IMR-90 (cell line): ENCODE measurements around the gene ASIC2. TPM values are rescaled to one million over a fixed set of nuclear protein-coding genes. Genes with fewer than 3 reads are reported as not detected.

ENCODE experiments used
- ATAC-seq: fragments of 200-7000 bp; cut with Tn5 transposase; 2 replicates; pipeline ENCODE4 v1.9.1; 2020; ENCODE audit warnings: low read depth, mild to moderate bottlenecking, moderate library complexity
- BruUV-seq: library from RNA; stranded (reverse); fragments of 400-500 nt; replicated peaks from 2 replicates; lab custom pipeline; 2021; lab: Mats Ljungman, UMichigan
- CTCF ChIA-PET: fragments of 300-600 bp; formaldehyde crosslinking; extraction: SDS; loops from one replicate; lab custom pipeline; 2021; ENCODE audit warnings: antibody characterized with exemption; lab: Yijun Ruan, JAX
- POLR2A ChIA-PET: fragments of 300-600 bp; sonication (Branson Sonifier 250); formaldehyde crosslinking; loops from one replicate; lab custom pipeline; 2022; ENCODE audit warnings: antibody characterized with exemption; ENCODE audit not compliant: unreplicated experiment; lab: Charles Lee
- DNase-seq: peaks from one replicate; pipeline ENCODE4 v3.0.0; 2013
- H2AFZ ChIP-seq: replicated peaks from 2 replicates; pipeline ENCODE3; 2013; ENCODE audit warnings: low read length, mild to moderate bottlenecking; ENCODE audit not compliant: poor library complexity
- H2AK5ac ChIP-seq: 2 replicates; pipeline ENCODE4 v1.6.1; 2013; ENCODE audit warnings: low read depth, low read length, inconsistent platforms
- H2AK9ac ChIP-seq: replicated peaks from 2 replicates; pipeline ENCODE3; 2013; ENCODE audit warnings: mild to moderate bottlenecking, low read depth, low read length, moderate library complexity; ENCODE audit not compliant: poor library complexity
- H2BK120ac ChIP-seq: 2 replicates; pipeline ENCODE4 v1.6.1; 2013; ENCODE audit warnings: low read depth, low read length, inconsistent platforms
- H2BK15ac ChIP-seq: 3 replicates; pipeline ENCODE4 v1.6.1; 2013; ENCODE audit warnings: low read depth, low read length, inconsistent platforms
- H2BK20ac ChIP-seq: 2 replicates; pipeline ENCODE4 v1.6.1; 2013; ENCODE audit warnings: low read depth, mild to moderate bottlenecking, inconsistent platforms, low read length, moderate library complexity
- H2BK5ac ChIP-seq: 2 replicates; pipeline ENCODE4 v1.6.1; 2013; ENCODE audit warnings: mild to moderate bottlenecking, low read depth, low read length, inconsistent platforms; ENCODE audit not compliant: poor library complexity, severe bottlenecking
- H3K14ac ChIP-seq: replicated peaks from 2 replicates; pipeline ENCODE4 v1.6.1; 2013; ENCODE audit warnings: low read depth, low read length, inconsistent platforms
- H3K18ac ChIP-seq: 2 replicates; pipeline ENCODE4 v1.6.1; 2013; ENCODE audit warnings: low read depth, low read length, control low read depth
- H3K23ac ChIP-seq: 2 replicates; pipeline ENCODE4 v1.6.1; 2013; ENCODE audit warnings: low read depth, low read length, inconsistent platforms
- H3K27ac ChIP-seq: 2 replicates; pipeline ENCODE4 v1.5.1; 2013; ENCODE audit warnings: mild to moderate bottlenecking, control low read depth, low read length; ENCODE audit not compliant: insufficient read depth
- H3K27me3 ChIP-seq: 2 replicates; pipeline ENCODE4 v1.6.1; 2013; ENCODE audit warnings: low read length; ENCODE audit not compliant: control insufficient read depth, insufficient read depth
- H3K36me3 ChIP-seq: 2 replicates; pipeline ENCODE4 v1.6.1; 2013; ENCODE audit warnings: low read length, mixed read lengths; ENCODE audit not compliant: control insufficient read depth, insufficient read depth
- H3K4ac ChIP-seq: 2 replicates; pipeline ENCODE4 v1.6.1; 2013; ENCODE audit warnings: low read depth, low read length, inconsistent platforms
- H3K4me1 ChIP-seq: 2 replicates; pipeline ENCODE4 v1.6.1; 2013; ENCODE audit warnings: low read length, mixed read lengths; ENCODE audit not compliant: control insufficient read depth, insufficient read depth
- H3K4me2 ChIP-seq: 2 replicates; pipeline ENCODE4 v1.6.1; 2013; ENCODE audit warnings: low read depth, mild to moderate bottlenecking, control low read depth, low read length, moderate library complexity
- H3K4me3 ChIP-seq: 2 replicates; pipeline ENCODE4 v1.5.1; 2013; ENCODE audit warnings: low read depth, mild to moderate bottlenecking, control low read depth, low read length, moderate library complexity; ENCODE audit not compliant: insufficient read depth
- H3K56ac ChIP-seq: 2 replicates; pipeline ENCODE4 v1.6.1; 2013; ENCODE audit warnings: low read length, inconsistent platforms; ENCODE audit not compliant: insufficient read depth; ENCODE audit errors: extremely low read depth
- H3K79me1 ChIP-seq, 2 experiments: 2 replicates each; pipeline ENCODE4 v1.6.1; 2013; ENCODE audit warnings: low read length in 2 of 2, inconsistent platforms in 1 of 2, low read depth in 1 of 2
- H3K9ac ChIP-seq: 2 replicates; pipeline ENCODE4 v1.6.1; 2013; ENCODE audit warnings: low read depth, low read length, control low read depth
- H3K9me1 ChIP-seq: 2 replicates; pipeline ENCODE4 v1.6.1; 2013; ENCODE audit warnings: low read length, inconsistent platforms; ENCODE audit not compliant: insufficient read depth
- H3K9me3 ChIP-seq: 2 replicates; pipeline ENCODE4 v1.6.1; 2013; ENCODE audit warnings: low read length; ENCODE audit not compliant: control insufficient read depth, insufficient read depth
- H4K20me1 ChIP-seq: 2 replicates; pipeline ENCODE4 v1.6.1; 2013; ENCODE audit warnings: low read length, inconsistent platforms; ENCODE audit not compliant: insufficient read depth
- H4K5ac ChIP-seq: 2 replicates; pipeline ENCODE4 v1.6.1; 2013; ENCODE audit warnings: mild to moderate bottlenecking, low read depth, low read length, control low read depth
- H4K8ac ChIP-seq, 2 experiments: 2 replicates each; pipeline ENCODE4 v1.6.1; 2013; ENCODE audit warnings: low read depth in 2 of 2, low read length in 2 of 2, control low read depth in 1 of 2, inconsistent platforms in 1 of 2
- H4K91ac ChIP-seq: 2 replicates; pipeline ENCODE4 v1.6.1; 2013; ENCODE audit warnings: low read depth, low read length, inconsistent platforms; ENCODE audit not compliant: insufficient read depth
- BHLHE40 ChIP-seq: fragments of 150-350 bp; IDR thresholded peaks from 2 replicates; pipeline ENCODE4 v1.6.1; 2016; ENCODE audit warnings: mild to moderate bottlenecking, low read depth, low read length
- CEBPB ChIP-seq: IDR thresholded peaks from 2 replicates; pipeline ENCODE4 v1.6.1; 2012; ENCODE audit warnings: low read depth, low read length, improper control_type of control experiment
- CHD1 ChIP-seq: IDR thresholded peaks from 2 replicates; pipeline ENCODE4 v1.6.1; 2012; ENCODE audit warnings: low read depth, low read length, improper control_type of control experiment
- FOS ChIP-seq: fragments of 150-350 bp; IDR thresholded peaks from 2 replicates; pipeline ENCODE4 v1.6.1; 2016; ENCODE audit warnings: low read depth, low read length
- MAZ ChIP-seq: IDR thresholded peaks from 2 replicates; pipeline ENCODE4 v1.6.1; 2012; ENCODE audit warnings: low read depth, mild to moderate bottlenecking, low read length, improper control_type of control experiment, moderate library complexity, borderline replicate concordance
- MXI1 ChIP-seq: IDR thresholded peaks from 2 replicates; pipeline ENCODE4 v1.6.1; 2012; ENCODE audit warnings: low read depth, mild to moderate bottlenecking, low read length, moderate library complexity, borderline replicate concordance
- NFE2L2 ChIP-seq: fragments of 150-350 bp; IDR thresholded peaks from 2 replicates; pipeline ENCODE4 v1.6.1; 2016; ENCODE audit warnings: low read depth, mild to moderate bottlenecking, low read length
- POLR2A ChIP-seq: IDR thresholded peaks from 2 replicates; pipeline ENCODE4 v1.6.1; 2012; ENCODE audit warnings: mild to moderate bottlenecking, low read depth, low read length
- RAD21 ChIP-seq: IDR thresholded peaks from 2 replicates; pipeline ENCODE4 v1.6.1; 2012; ENCODE audit warnings: low read length, improper control_type of control experiment
- RCOR1 ChIP-seq: IDR thresholded peaks from 2 replicates; pipeline ENCODE4 v1.6.1; 2012; ENCODE audit warnings: mild to moderate bottlenecking, low read length, improper control_type of control experiment; ENCODE audit not compliant: insufficient replicate concordance
- RFX5 ChIP-seq: IDR thresholded peaks from 2 replicates; pipeline ENCODE4 v1.8.0; 2012; ENCODE audit warnings: low read depth, mild to moderate bottlenecking, low read length, moderate library complexity
- SMC3 ChIP-seq: fragments of 150-350 bp; IDR thresholded peaks from 2 replicates; pipeline ENCODE4 v1.6.1; 2016; ENCODE audit warnings: low read depth, mild to moderate bottlenecking, antibody characterized with exemption, low read length, moderate library complexity
- WGBS, 2 experiments: methylation state at CpG; one replicate each; pipeline versions ENCODE4 v1.1.5 to v1.1.7; 2013; ENCODE audit warnings: missing lambda C conversion rate in 2 of 2; ENCODE audit not compliant: insufficient read length in 1 of 2; ENCODE audit errors: extremely low coverage in 2 of 2; 5-methylcytosine and 5-hydroxymethylcytosine counted together
- dilution Hi-C: fragments of 300-500 bp; cut with HindIII; formaldehyde crosslinking; loops from one replicate; pipeline ENCODE4 v1.14.3; 2018; ENCODE audit warnings: low sequenced_read_pairs; ENCODE audit not compliant: unreplicated experiment
- in situ Hi-C: fragments of 300-500 bp; cut with MboI; formaldehyde crosslinking; loops from 3 replicates; pipeline ENCODE4 v1.14.3; 2019; ENCODE audit warnings: low sequenced_read_pairs, inconsistent platforms, mixed read lengths
- intact Hi-C: fragments of 100-400 bp; cut with micrococcal nuclease; formaldehyde crosslinking; loops from 2 replicates; pipeline ENCODE4 v1.10.0; 2022
- polyA plus RNA-seq, 3 experiments: library from polyadenylated mRNA; depleted of rRNA; stranded (reverse); fragments of >200 nt; gene quantifications; 2 replicates each; pipeline ENCODE4 v1.2.3, GENCODE V29; 2012; ENCODE audit warnings: low replicate concordance in 1 of 3
- total RNA-seq: library from RNA; depleted of rRNA; stranded (reverse); fragments of >200 nt; gene quantifications from 2 replicates; pipeline ENCODE4 v1.2.3, GENCODE V29; 2012
- TF ChIP-seq, protein P1 (sequence below): fragments of 150-350 bp; IDR thresholded peaks from 2 replicates; pipeline ENCODE4 v1.6.1; 2017; ENCODE audit warnings: mild to moderate bottlenecking, antibody characterized with exemption, low read length, low read depth
- TF ChIP-seq, protein P2 (sequence below): conservative IDR thresholded peaks from 2 replicates; pipeline ENCODE4 v1.5.1; 2012; ENCODE audit warnings: mild to moderate bottlenecking, low read depth, low read length, improper control_type of control experiment
- TF ChIP-seq, protein P3 (sequence below): fragments of 150-350 bp; IDR thresholded peaks from 2 replicates; pipeline ENCODE4 v1.6.1; 2016; ENCODE audit warnings: low read depth, mild to moderate bottlenecking, low read length, moderate library complexity, borderline replicate concordance

ASIC2 gene
- total and polyA plus RNA-seq, 2 of the 4 experiments (the other 2 are of a cell fraction) = under 0.01 to 0.15 TPM

DNA sequence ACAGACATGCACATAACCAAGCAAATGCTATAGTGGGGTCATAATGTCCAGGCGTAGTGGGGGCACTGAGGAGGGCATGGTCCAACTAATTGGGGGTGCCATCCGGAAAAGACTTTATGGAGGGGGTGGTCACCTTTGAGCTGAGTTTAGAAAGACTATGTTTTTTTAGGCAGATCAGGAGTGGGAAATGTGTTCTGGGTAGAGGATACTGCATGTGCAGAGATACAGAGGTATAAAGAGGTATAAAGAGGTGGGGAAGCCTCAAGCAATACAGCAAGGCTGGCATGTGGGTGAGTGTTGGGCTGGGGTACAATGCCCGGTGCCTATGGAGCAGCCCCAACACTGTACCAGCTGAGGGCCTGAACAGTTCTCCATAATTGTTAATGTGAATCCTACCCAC, 248.3 kb downstream of the ASIC2 start:
- Histone ChIP-seq H3K27me3 (peaks cover 6% of the 10 kb centered on the region), H4K91ac (no peak overlapping the region), H2AFZ (no peak overlapping the region)

More for the DNA sequence above, 248.3 kb downstream of the ASIC2 start:
- no peak overlapping the region for H4K8ac ChIP-seq
- no TSS peak for BruUV-seq
- TF ChIP-seq, protein P1, sequence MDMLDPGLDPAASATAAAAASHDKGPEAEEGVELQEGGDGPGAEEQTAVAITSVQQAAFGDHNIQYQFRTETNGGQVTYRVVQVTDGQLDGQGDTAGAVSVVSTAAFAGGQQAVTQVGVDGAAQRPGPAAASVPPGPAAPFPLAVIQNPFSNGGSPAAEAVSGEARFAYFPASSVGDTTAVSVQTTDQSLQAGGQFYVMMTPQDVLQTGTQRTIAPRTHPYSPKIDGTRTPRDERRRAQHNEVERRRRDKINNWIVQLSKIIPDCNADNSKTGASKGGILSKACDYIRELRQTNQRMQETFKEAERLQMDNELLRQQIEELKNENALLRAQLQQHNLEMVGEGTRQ = no peak
- TF ChIP-seq CEBPB (no peak), RAD21 (no peak), NFE2L2 (no peak), MXI1 (no peak), RFX5 (no peak), FOS (no peak), CHD1 (no peak), BHLHE40 (no peak), POLR2A (no peak), RCOR1 (no peak), MAZ (no peak), SMC3 (no peak)
- TF ChIP-seq, protein P2, sequence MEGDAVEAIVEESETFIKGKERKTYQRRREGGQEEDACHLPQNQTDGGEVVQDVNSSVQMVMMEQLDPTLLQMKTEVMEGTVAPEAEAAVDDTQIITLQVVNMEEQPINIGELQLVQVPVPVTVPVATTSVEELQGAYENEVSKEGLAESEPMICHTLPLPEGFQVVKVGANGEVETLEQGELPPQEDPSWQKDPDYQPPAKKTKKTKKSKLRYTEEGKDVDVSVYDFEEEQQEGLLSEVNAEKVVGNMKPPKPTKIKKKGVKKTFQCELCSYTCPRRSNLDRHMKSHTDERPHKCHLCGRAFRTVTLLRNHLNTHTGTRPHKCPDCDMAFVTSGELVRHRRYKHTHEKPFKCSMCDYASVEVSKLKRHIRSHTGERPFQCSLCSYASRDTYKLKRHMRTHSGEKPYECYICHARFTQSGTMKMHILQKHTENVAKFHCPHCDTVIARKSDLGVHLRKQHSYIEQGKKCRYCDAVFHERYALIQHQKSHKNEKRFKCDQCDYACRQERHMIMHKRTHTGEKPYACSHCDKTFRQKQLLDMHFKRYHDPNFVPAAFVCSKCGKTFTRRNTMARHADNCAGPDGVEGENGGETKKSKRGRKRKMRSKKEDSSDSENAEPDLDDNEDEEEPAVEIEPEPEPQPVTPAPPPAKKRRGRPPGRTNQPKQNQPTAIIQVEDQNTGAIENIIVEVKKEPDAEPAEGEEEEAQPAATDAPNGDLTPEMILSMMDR = no peak
- TF ChIP-seq, protein P3, sequence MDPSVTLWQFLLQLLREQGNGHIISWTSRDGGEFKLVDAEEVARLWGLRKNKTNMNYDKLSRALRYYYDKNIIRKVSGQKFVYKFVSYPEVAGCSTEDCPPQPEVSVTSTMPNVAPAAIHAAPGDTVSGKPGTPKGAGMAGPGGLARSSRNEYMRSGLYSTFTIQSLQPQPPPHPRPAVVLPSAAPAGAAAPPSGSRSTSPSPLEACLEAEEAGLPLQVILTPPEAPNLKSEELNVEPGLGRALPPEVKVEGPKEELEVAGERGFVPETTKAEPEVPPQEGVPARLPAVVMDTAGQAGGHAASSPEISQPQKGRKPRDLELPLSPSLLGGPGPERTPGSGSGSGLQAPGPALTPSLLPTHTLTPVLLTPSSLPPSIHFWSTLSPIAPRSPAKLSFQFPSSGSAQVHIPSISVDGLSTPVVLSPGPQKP = no peak
- no peak overlapping the region for H2BK20ac ChIP-seq
- intact Hi-C loops (no loop called here), dilution Hi-C loops (no loop called here), in situ Hi-C loops (no loop called here)
- DNase-seq (no peak), ATAC-seq (no peak)
- no peak overlapping the region for H4K5ac ChIP-seq
- H2AK5ac ChIP-seq = no peak overlapping the region
- no peak overlapping the region for H3K18ac ChIP-seq
- H3K14ac ChIP-seq = no peak overlapping the region
- no peak overlapping the region for H3K4ac ChIP-seq
- no peak overlapping the region for H2BK120ac ChIP-seq
- no peaks in the 10 kb centered on the region for H3K79me1 ChIP-seq
- no peaks in the 10 kb centered on the region; the same call in 1 of the 2 replicates for H3K9me1 ChIP-seq
- H3K27ac ChIP-seq = no peak overlapping the region
- POLR2A ChIA-PET = no interaction called here
- 83% methylated on average over 1 of the region's 3 CpGs; no CpG with 5 or more reads in 1 of the 2 experiments for WGBS, 2 experiments
- no peak overlapping the region for H2AK9ac ChIP-seq
- H2BK15ac ChIP-seq = no peak overlapping the region
- H3K23ac ChIP-seq = no peak overlapping the region
- H2BK5ac ChIP-seq = no peak overlapping the region
- no peaks in the 10 kb centered on the region for H3K9me3 ChIP-seq
- no peaks in the 10 kb centered on the region for H4K20me1 ChIP-seq
- H3K9ac ChIP-seq = no peak overlapping the region
- CTCF ChIA-PET = no interaction called here
- no peak overlapping the region for H3K56ac ChIP-seq
- no peaks in the 10 kb centered on the region for H3K36me3 ChIP-seq
- no peak overlapping the region for H3K4me3 ChIP-seq
- H3K4me1 ChIP-seq = no peaks in the 10 kb centered on the region
- no peak overlapping the region for H3K4me2 ChIP-seq
